SK-N-SH (cell line): ENCODE measurements around the gene SNX11.

Source experiments
- CTCF ChIP-seq: fragments of 200-600 bp; sonication (generic); IDR thresholded peaks from 2 replicates; pipeline ENCODE4 v1.6.1; 2017; ENCODE audit warnings: antibody characterized with exemption, mild to moderate bottlenecking, moderate library complexity
- EP300 ChIP-seq, 2 experiments: IDR thresholded peaks; 2 replicates each; pipeline versions ENCODE4 v1.4.0 to v1.6.1; 2012; ENCODE audit warnings: borderline replicate concordance in 1 of 2, low read depth in 1 of 2, low read length in 1 of 2
- EZH2phosphoT487 ChIP-seq: fragments of 200-600 bp; sonication (generic); IDR thresholded peaks from 2 replicates; pipeline ENCODE4 v1.6.1; 2017; ENCODE audit warnings: low read depth, mixed run types, mild to moderate bottlenecking, antibody characterized with exemption, moderate library complexity, borderline replicate concordance
- FOSL2 ChIP-seq: IDR thresholded peaks from 2 replicates; pipeline ENCODE4 v1.4.0; 2012; ENCODE audit warnings: low read depth, mild to moderate bottlenecking, moderate library complexity, borderline replicate concordance
- MAX ChIP-seq: IDR thresholded peaks from 2 replicates; pipeline ENCODE4 v1.4.0; 2012; ENCODE audit warnings: low read depth
- NRF1 ChIP-seq: IDR thresholded peaks from 2 replicates; pipeline ENCODE4 v1.6.1; 2012; ENCODE audit warnings: low read depth, mild to moderate bottlenecking, low read length
- PBX3 ChIP-seq: IDR thresholded peaks from 2 replicates; pipeline ENCODE4; 2012
- POLR2AphosphoS5 ChIP-seq: IDR thresholded peaks from 2 replicates; pipeline ENCODE4 v1.6.1; 2012; ENCODE audit warnings: low read depth, low read length
- RAD21 ChIP-seq: IDR thresholded peaks from 2 replicates; pipeline ENCODE4 v1.6.1; 2012; ENCODE audit warnings: mild to moderate bottlenecking, low read length
- RCOR1 ChIP-seq: fragments of 150-350 bp; IDR thresholded peaks from 2 replicates; pipeline ENCODE4 v1.6.1; 2017; ENCODE audit warnings: antibody characterized with exemption, low read length
- RFX5 ChIP-seq: IDR thresholded peaks from 2 replicates; pipeline ENCODE4 v1.6.1; 2012; ENCODE audit warnings: mild to moderate bottlenecking, improper control_type of control experiment, low read length
- TAF1 ChIP-seq: IDR thresholded peaks from 2 replicates; pipeline ENCODE4 v1.6.1; 2012; ENCODE audit warnings: low read depth, mild to moderate bottlenecking, low read length, moderate library complexity, borderline replicate concordance
- YY1 ChIP-seq: IDR thresholded peaks from 2 replicates; pipeline ENCODE4 v1.4.0; 2012; ENCODE audit warnings: low read depth, mild to moderate bottlenecking

GRCh38 chr17:48084932-48085331, 22.6 kb upstream of the SNX11 start:
- TF ChIP-seq CTCF (no peak), POLR2AphosphoS5 (no peak), MAX (no peak), FOSL2 (no peak), NRF1 (no peak), PBX3 (no peak), RFX5 (no peak), YY1 (no peak), RAD21 (no peak), EZH2phosphoT487 (no peak), RCOR1 (no peak), TAF1 (no peak), EP300 (IDR thresholded peaks at IDR 0.05; ENCODE audit: borderline replicate concordance in 1 of 2, low read depth in 1 of 2, low read length in 1 of 2) (no peak)
